HEK293T (cell line): Measurements from ENCODE around the gene TFEC.

Experiments
- BHLHE40 ChIP-seq: fragments of 450-650 bp; IDR thresholded peaks from 2 replicates; pipeline ENCODE4 v1.6.1; 2016; ENCODE audit warnings: mild to moderate bottlenecking, moderate library complexity, borderline replicate concordance
- ELF4 ChIP-seq: fragments of 450-650 bp; IDR thresholded peaks from 2 replicates; pipeline ENCODE4 v1.6.1; 2017; ENCODE audit warnings: antibody characterized with exemption
- FOXK2 ChIP-seq: fragments of 450-650 bp; IDR thresholded peaks from 2 replicates; pipeline ENCODE4 v1.6.1; 2016; ENCODE audit warnings: mild to moderate bottlenecking
- FOXM1 ChIP-seq: fragments of 450-650 bp; IDR thresholded peaks from 2 replicates; pipeline ENCODE4 v1.6.1; 2017; ENCODE audit warnings: mild to moderate bottlenecking, borderline replicate concordance
- SP1 ChIP-seq: fragments of 450-650 bp; IDR thresholded peaks from 2 replicates; pipeline ENCODE4 v1.6.1; 2017
- SUZ12 ChIP-seq: fragments of 450-650 bp; IDR thresholded peaks from 2 replicates; pipeline ENCODE4 v1.6.1; 2016; ENCODE audit warnings: mild to moderate bottlenecking
- TARDBP ChIP-seq: fragments of 450-650 bp; IDR thresholded peaks from 2 replicates; pipeline ENCODE4 v1.6.1; 2016
- ZNF384 ChIP-seq: fragments of 450-650 bp; IDR thresholded peaks from 2 replicates; pipeline ENCODE4 v1.6.1; 2016

- TF ChIP-seq BHLHE40 = no peak
- TF ChIP-seq SUZ12 = no peak
- no peak for TF ChIP-seq ELF4
- no peak for TF ChIP-seq FOXK2
- no peak for TF ChIP-seq SP1
- TF ChIP-seq TARDBP = no peak
- TF ChIP-seq FOXM1 = no peak
- TF ChIP-seq ZNF384 = no peak
These were observed 21.4 kb upstream of the TFEC start for GRCh38 chr7:116052006-116052405.
